Colon (tissue), 2 donors: Measurements from ENCODE around the gene NPAS3.
"Not testable (repeated sequence)": the region's sequence is repeated elsewhere in the genome, so short reads cannot be mapped to it uniquely, and the experiment has no call there.

ENCODE experiments used
- FAIRE-seq: peaks from 2 replicates; lab custom pipeline; 2012; peaks lifted over from hg19 to GRCh38; lab: Jason Lieb, UNC
- donor health status: control.
- donor health status: control.

Gene NPAS3

GRCh38 chr14:33081259-33081658 is 142.6 kb downstream of the NPAS3 start:
- no peak for FAIRE-seq

DNA sequence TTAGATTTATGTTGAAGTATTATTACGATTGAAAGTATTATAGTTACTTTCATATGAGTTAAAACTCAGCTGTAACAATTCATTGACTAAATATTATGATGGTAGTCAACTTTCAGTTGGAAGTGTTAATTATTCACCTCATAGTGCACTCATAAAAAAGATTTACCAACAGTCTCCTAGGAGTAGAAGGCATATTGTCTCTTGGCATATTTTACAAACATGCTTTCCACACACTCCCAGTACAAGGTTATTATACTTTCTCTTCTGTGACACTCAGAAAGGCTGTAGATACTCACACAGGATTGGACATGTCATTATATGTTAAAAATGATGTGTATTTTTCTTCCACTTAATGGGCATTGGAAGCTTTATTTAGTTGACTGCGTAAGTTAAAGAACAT is 147.1 kb downstream of the NPAS3 start:
- FAIRE-seq, result no peak

DNA sequence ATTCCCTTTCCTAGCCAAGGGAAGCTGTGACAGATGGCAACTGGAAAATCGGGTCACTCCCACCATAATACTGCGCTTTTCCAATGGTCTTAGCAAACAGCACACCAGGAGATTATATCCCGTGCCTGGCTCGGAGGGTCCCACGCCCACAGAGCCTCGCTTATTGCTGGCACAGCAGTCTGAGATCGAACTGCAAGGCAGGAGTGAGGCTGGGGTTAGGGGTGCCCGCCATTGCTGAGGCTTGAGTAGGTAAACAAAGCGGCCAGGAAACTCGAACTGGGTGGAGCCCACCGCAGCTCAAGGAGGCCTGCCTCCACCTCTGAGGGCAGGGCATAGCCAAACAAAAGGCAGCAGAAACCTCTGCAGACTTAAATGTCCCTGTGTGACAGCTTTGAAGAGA is 149.6 kb downstream of the NPAS3 start:
- not testable (repeated sequence) for FAIRE-seq

GRCh38 chr14:33098016-33098415 is 159.3 kb downstream of the NPAS3 start:
- FAIRE-seq, result no peak

DNA sequence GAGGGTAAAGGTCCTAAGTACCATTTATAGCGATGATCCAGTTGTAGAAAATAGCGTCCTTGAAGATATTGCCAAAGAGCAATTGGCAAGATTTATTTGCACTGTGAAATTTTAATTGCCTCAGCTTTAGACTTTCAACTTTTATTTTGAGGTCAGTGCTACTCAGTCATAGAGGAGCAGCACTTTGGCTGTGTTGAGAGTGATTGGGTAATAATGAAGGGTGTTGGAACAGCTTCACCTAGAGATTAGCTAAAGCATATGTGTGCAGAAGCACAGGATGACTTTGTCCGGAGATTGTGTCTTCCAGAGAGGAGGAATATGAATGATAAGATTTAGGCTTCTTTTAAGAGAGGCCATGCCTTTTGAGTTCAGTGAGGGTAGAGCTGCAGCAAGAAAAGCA is 164.8 kb downstream of the NPAS3 start:
- FAIRE-seq, result no peak

GRCh38 chr14:33103966-33104365 is 165.3 kb downstream of the NPAS3 start:
- FAIRE-seq, result no peak

DNA sequence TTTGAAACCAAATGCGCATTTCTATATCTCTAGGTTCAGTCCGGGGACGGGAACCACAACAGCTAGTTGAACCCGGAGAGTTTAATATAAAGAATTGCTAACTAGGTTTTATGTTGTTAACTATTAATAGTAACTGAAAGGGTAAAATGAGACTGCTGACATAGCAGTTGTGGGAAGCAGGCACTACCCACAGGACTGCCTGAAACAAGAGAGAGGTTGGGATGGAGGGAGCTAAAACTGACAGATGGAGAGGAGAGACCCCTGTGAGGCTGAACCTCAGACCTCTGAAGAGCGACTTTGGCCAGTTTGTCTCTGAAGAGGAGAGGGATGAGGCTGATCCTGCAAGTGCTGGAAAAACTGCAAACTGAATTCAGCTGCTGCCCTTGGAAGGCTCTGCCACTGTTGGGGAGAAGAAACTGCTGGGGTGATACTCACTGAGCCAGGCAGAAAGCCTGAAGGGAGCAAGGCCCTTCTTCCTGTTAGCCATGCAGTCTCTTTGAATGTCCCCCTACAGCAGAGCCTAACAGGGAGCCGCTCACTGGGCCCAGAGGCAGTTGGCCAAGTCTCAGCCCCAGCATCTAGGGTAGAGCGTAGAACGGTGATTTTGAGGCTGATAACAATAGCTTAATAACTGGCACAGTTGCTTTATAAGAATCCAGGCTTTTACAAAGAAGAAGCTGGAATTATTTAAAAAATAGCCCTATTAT is 172.2 kb downstream of the NPAS3 start:
- FAIRE-seq, result no peak

DNA sequence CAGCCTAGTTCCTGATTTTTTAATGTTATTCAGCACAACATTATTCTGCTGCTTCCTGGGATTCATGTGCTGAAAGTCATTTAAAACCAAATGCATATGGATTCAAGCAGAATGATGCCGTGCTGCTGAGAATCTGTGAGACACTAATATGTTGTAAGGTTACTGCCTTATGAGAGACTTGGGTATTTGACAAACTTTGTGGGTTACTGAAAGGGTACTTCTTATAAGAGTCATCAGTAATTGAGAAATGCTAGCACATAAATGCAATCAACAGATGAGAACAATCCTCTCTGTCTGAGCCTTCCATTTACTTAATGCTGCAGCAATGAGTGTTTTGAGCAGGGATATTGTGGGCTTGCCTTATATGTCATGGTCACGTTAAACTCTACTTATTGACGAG is 175.7 kb downstream of the NPAS3 start:
- no peak for FAIRE-seq

DNA sequence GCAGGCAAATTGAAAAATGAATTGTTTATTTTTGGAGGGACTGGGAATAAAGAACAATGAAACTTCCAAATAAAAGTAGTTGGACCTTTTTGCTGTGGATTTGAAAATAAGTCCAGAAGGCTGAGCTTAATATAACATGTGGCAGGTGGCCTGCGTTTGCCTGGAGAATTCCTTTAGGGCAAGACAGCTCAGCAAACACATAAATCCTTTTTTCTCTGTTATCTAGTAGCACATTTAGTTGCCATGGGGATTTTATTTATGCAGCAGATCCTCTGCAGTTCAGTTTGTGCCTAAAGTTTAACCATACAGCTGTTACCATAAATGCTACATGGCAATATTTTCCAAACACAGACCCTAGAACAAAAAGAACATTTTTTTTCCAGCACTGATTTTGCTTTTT is 180.0 kb downstream of the NPAS3 start:
- FAIRE-seq, result no peak

GRCh38 chr14:33120341-33120740 is 181.7 kb downstream of the NPAS3 start:
- no peak for FAIRE-seq

GRCh38 chr14:33120966-33121365 is 182.3 kb downstream of the NPAS3 start:
- no peak for FAIRE-seq

- no peak for FAIRE-seq
Measured at GRCh38 chr14:33123281-33123680, 184.6 kb downstream of the NPAS3 start.

- FAIRE-seq, result no peak
Measured at GRCh38 chr14:33126433-33126832, 187.8 kb downstream of the NPAS3 start.

- FAIRE-seq, result no peak
Measured at GRCh38 chr14:33127531-33127930, 188.9 kb downstream of the NPAS3 start.

DNA sequence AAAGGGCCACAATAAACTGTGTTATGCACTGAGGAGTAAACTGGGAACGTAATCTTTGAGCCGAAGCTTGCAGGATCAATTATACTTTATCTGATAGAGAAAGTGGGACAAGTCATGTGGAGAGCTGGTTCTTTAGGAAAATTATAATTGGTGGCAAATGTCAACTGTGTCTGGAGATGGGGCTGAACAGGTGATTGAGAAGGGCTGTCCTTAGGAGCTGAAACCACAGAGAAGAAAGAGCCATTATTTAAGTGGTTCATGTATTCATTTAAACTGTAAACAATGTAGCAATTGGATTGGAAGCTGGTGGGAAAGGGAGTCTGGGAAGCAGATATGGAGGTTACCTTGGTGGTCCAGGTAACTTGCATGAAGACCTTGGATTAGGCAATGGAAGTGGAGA is 193.1 kb downstream of the NPAS3 start:
- no peak for FAIRE-seq

- FAIRE-seq, result no peak
Measured at GRCh38 chr14:33134162-33134561, 195.5 kb downstream of the NPAS3 start.

DNA sequence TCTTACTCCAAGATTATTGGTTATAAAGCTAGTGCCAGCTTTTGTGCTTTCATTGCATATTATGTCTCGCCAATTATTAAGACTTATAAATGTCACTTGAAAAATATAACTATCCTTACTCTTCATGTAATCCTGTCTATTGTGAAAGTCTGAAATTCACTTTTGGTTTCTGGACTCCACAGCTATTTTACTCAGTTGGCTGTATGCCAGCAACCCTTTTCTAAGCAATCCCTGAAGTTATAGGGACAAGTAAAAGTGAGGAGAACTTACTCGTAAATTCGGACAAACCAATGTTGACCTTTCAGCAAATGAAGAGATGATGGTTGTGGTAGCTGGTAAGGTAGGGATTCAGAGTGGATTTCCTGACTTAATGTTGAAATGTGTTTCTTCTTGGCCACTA is 196.3 kb downstream of the NPAS3 start:
- FAIRE-seq, result no peak

DNA sequence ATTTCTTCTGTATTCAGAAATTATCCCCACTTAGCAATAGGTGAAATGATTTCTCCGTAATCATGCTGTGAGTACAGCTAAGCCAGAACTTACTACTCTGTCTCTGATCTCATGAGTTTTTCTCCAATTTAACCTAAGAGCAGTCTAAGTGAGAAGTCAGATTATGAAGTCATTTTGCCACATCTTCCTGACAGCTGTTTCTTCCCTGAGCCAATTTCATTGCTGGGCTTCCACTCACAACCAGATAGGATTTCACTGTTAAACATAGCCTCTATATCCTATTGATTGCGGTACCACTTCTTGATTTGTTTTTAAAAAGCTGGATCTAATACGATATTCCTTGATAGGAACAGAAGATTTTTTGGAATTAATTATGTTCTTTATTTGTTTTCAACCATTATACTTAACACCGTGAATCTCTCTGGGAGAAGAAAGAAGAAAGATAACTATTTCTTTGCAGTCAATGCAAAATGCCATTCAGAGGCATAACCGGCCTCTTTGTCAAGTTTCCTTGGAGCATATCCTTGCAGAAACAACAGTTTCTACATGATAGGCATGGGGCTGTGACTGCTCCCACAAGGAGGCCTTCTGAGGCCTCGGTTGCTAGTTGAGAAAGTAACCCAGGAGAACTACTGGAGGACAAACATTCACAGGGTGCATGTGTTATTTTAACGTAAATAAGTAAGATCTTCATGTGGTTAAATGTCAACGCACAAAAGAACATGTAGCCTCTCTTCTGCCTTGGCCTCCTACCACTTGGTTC is 212.2 kb downstream of the NPAS3 start:
- no peak for FAIRE-seq

DNA sequence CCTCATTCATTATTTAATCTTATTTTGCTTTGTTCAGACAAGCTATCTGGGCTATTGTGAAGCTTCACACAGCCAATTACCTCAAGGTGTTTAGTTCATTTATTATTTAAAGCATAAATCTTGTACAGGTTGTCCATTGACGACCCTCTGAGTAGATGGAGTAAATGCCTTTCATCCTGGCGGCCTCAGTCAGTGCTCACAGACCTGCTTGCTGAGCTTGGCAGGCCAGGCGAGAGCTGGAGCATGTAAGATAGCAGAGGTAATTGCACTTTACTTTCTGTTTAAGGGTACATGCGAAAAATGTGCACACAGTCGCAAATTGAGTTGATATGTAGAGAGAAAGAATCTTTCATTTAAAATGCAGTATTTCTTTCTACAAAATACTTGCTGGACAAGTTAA is 224.4 kb downstream of the NPAS3 start:
- FAIRE-seq, result no peak

DNA sequence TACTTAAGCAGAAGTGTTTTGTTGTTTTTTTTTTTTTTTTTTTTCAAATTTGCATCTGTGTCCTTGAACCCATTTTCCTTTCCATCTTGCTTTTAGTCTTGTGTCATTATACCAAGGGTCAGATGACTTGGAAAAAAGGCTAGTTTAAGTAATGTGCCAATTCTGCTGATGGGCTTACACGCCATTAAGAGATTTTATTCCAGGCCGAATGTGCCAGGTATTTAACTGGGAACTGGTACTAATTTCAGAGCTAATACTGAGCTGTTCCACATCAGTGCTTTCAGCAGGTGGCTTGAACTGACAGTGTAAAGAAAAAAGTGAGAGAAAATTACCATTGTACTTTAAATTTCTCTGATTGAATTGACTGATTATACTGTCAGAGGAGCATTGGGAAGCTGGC is 224.9 kb downstream of the NPAS3 start:
- FAIRE-seq, result no peak

GRCh38 chr14:33165144-33165925 is 226.7 kb downstream of the NPAS3 start:
- no peak for FAIRE-seq

DNA sequence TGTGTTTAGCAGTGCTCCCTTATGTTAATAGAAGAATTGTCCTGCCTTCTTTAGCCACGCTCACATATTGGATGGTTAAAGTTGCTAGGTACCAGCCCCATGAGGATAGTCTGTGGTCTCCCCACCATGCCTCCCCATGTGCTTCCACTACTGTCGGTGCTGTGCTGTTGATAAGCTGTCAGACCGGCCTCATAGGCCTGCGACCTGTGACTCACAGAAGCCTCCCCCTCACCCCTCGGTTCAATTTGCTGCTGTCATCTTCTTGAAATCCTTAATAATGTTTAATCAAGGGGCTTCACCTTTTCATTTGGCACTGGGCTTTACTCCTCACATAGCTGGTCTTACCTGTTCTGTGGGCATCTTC is 227.2 kb downstream of the NPAS3 start:
- FAIRE-seq, result no peak

DNA sequence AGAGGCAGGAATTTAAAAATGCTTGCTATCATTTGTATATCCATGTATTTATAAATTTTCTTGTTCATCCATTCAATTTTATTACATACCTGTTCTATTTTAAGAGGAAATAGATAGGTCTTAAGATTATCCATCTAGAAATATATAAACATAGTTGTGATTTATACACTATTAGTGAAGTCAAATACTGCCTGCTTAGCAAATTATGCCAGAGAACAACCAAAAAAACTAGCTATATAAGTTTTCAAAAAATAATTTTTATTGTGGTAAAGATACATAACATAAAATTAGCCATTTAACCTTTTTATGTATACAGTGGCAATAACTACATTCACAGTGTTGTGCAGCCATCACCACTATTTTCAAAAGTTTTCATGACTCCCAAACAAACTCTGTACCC is 237.3 kb downstream of the NPAS3 start:
- no peak for FAIRE-seq
